K562 (cell line): ENCODE measurements around the gene FBXO9. TPM values are rescaled to one million over a fixed set of nuclear protein-coding genes. Genes with fewer than 3 reads are reported as not detected.
A peak's percentile ranks its signal among the peaks of the same experiment; 100 is the strongest.

Source experiments
- ARID2 ChIP-seq: fragments of 450-650 bp; IDR thresholded peaks from 2 replicates; pipeline ENCODE4 v1.6.1; 2017; ENCODE audit warnings: antibody characterized with exemption, mild to moderate bottlenecking
- MEIS2 ChIP-seq: fragments of 450-650 bp; IDR thresholded peaks from 2 replicates; pipeline ENCODE4 v1.6.1; 2014; ENCODE audit warnings: mild to moderate bottlenecking; ENCODE audit not compliant: partially characterized antibody
- NFIC ChIP-seq: fragments of 450-650 bp; IDR thresholded peaks from 2 replicates; pipeline ENCODE4 v1.6.1; 2017; ENCODE audit warnings: mild to moderate bottlenecking, inconsistent platforms
- SAP30 ChIP-seq: fragments of 200-600 bp; sonication (generic); IDR thresholded peaks from 2 replicates; pipeline ENCODE4 v1.6.1; 2012; ENCODE audit warnings: borderline replicate concordance, low read depth, mild to moderate bottlenecking, moderate library complexity, low read length, control low read depth, inconsistent platforms; ENCODE audit not compliant: insufficient read depth, poor library complexity, severe bottlenecking
- TEAD1 ChIP-seq, 2 experiments: fragments of 450-650 bp in 1 of 2; sonication (generic) in 1 of 2; formaldehyde crosslinking; IDR thresholded peaks; 2 replicates each; pipeline versions ENCODE4 v1.4.0 to v1.8.0; 2020 to 2022; ENCODE audit warnings: mild to moderate bottlenecking in 2 of 2, missing genetic modification reagents in 1 of 2
- polyA plus RNA-seq, 8 experiments: library from polyadenylated mRNA; depleted of rRNA in 4 of 8; stranded (reverse) in 5 of 8; unstranded in 3 of 8; fragments of >200 nt; fragmentation: Nextera tagmentation in 2 of 8; fragmentation: Illumina TruSeq in 1 of 8; extraction: Ambion mirVana in 2 of 8; extraction: Trizol in 1 of 8; gene quantifications; 2 replicates each; pipeline versions ENCODE4 v1.2.1 to v1.2.3, GENCODE V29; 2011 to 2014; ENCODE audit warnings: inconsistent platforms in 1 of 8, missing spikeins in 1 of 8
- total RNA-seq, 7 experiments: library from RNA; depleted of rRNA in 6 of 7; stranded (reverse); fragments of >200 nt in 6 of 7; fragmentation: Illumina TruSeq in 2 of 7; extraction: Trizol in 2 of 7; gene quantifications; 2 replicates each; pipeline versions ENCODE4 v1.2.1 to v1.2.3, GENCODE V29; 2011 to 2021; ENCODE audit warnings: low replicate concordance in 1 of 7
- TF ChIP-seq, protein P1 (sequence below): fragments of 250-450 bp; sonication (Bioruptor Pico); IDR thresholded peaks from 2 replicates; pipeline ENCODE4 v1.8.0; 2021; ENCODE audit warnings: mild to moderate bottlenecking, moderate library complexity
- TF ChIP-seq, protein P2 (sequence below), 2 experiments: IDR thresholded peaks in 1 of 2; conservative IDR thresholded peaks in 1 of 2; 2 replicates each; pipeline ENCODE4 v1.6.1; 2016; ENCODE audit warnings: low read depth in 2 of 2, mild to moderate bottlenecking in 1 of 2, missing compliant biosample characterization in 1 of 2, missing genetic modification characterization in 1 of 2, moderate library complexity in 1 of 2
- TF ChIP-seq, protein P3 (sequence below): fragments of 450-650 bp; IDR thresholded peaks from 2 replicates; pipeline ENCODE4 v1.6.1; 2016; ENCODE audit warnings: borderline replicate concordance
- TF ChIP-seq, protein P4 (sequence below): fragments of 250-450 bp; sonication (Bioruptor Pico); IDR thresholded peaks from 2 replicates; pipeline ENCODE4 v1.8.0; 2022; ENCODE audit warnings: inconsistent platforms, mild to moderate bottlenecking, moderate library complexity, borderline replicate concordance

FBXO9 gene
- total and polyA plus RNA-seq, 9 of the 15 experiments (the other 6 are each of a cell fraction or from before 2014, with no cell fraction given): 10.1 to 85.3 (median 51.4) TPM

DNA sequence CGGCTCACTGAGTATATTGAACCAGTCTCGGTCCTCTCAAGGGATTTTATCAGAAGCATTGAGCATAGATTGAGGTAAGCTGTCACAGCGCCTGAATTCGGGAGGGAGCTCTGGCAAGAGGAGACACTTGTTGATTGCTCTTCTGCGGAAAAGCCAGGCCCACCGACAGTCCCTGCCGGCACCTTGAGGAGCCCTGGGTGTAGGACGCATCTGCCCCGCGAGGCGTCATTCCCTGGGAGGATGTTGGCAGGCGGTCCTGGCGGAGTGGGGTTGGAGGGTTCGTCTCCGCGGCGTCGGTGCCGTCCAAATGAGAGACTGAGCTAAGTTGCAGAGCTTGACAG lies 843 bp downstream of the FBXO9 start (continued):
- TF ChIP-seq TEAD1 (CRISPR knock-in tag; IDR thresholded peaks at IDR 0.05) (0 out of 4 replicates have a peak, but pooled peaks of 1 of the 2 experiments have one; percentile 41), NFIC (no peak), MEIS2 (peak; percentile 6), SAP30 (peak; percentile 21), ARID2 (no peak)
- TF ChIP-seq, protein P1, sequence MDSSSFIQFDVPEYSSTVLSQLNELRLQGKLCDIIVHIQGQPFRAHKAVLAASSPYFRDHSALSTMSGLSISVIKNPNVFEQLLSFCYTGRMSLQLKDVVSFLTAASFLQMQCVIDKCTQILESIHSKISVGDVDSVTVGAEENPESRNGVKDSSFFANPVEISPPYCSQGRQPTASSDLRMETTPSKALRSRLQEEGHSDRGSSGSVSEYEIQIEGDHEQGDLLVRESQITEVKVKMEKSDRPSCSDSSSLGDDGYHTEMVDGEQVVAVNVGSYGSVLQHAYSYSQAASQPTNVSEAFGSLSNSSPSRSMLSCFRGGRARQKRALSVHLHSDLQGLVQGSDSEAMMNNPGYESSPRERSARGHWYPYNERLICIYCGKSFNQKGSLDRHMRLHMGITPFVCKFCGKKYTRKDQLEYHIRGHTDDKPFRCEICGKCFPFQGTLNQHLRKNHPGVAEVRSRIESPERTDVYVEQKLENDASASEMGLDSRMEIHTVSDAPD (CRISPR knock-in tag): no peak
- TF ChIP-seq, protein P2, sequence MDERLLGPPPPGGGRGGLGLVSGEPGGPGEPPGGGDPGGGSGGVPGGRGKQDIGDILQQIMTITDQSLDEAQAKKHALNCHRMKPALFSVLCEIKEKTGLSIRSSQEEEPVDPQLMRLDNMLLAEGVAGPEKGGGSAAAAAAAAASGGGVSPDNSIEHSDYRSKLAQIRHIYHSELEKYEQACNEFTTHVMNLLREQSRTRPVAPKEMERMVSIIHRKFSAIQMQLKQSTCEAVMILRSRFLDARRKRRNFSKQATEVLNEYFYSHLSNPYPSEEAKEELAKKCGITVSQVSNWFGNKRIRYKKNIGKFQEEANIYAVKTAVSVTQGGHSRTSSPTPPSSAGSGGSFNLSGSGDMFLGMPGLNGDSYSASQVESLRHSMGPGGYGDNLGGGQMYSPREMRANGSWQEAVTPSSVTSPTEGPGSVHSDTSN (CRISPR knock-in tag; IDR thresholded peaks at IDR 0.05; ENCODE audit: low read depth): no peak
- TF ChIP-seq, protein P2 (tag; conservative IDR thresholded peaks at IDR 0.05; ENCODE audit: low read depth): no peak
- TF ChIP-seq, protein P3, sequence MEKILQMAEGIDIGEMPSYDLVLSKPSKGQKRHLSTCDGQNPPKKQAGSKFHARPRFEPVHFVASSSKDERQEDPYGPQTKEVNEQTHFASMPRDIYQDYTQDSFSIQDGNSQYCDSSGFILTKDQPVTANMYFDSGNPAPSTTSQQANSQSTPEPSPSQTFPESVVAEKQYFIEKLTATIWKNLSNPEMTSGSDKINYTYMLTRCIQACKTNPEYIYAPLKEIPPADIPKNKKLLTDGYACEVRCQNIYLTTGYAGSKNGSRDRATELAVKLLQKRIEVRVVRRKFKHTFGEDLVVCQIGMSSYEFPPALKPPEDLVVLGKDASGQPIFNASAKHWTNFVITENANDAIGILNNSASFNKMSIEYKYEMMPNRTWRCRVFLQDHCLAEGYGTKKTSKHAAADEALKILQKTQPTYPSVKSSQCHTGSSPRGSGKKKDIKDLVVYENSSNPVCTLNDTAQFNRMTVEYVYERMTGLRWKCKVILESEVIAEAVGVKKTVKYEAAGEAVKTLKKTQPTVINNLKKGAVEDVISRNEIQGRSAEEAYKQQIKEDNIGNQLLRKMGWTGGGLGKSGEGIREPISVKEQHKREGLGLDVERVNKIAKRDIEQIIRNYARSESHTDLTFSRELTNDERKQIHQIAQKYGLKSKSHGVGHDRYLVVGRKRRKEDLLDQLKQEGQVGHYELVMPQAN: peak; percentile 52; the same call in 1 of the 2 replicates
- TF ChIP-seq, protein P4, sequence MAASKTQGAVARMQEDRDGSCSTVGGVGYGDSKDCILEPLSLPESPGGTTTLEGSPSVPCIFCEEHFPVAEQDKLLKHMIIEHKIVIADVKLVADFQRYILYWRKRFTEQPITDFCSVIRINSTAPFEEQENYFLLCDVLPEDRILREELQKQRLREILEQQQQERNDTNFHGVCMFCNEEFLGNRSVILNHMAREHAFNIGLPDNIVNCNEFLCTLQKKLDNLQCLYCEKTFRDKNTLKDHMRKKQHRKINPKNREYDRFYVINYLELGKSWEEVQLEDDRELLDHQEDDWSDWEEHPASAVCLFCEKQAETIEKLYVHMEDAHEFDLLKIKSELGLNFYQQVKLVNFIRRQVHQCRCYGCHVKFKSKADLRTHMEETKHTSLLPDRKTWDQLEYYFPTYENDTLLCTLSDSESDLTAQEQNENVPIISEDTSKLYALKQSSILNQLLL (CRISPR knock-in tag): no peak
